Endothelial cell of umbilical vein (primary cell): ENCODE data around the gene TSPAN9. TPM values are rescaled to one million over a fixed set of nuclear protein-coding genes. Genes with fewer than 3 reads are reported as not detected.

Experiments used
- BruUV-seq: library from RNA; stranded (reverse); fragments of 400-500 nt; replicated peaks from 2 replicates; lab custom pipeline; 2021; lab: Mats Ljungman, UMichigan
- CTCF ChIA-PET: fragments of 300-600, 350-600 bp; sonication (Branson Sonifier 250); formaldehyde crosslinking; loops from one replicate; lab custom pipeline; 2021; ENCODE audit warnings: antibody characterized with exemption, inconsistent platforms; lab: Charles Lee
- POLR2A ChIA-PET: fragments of 300-600, 350-600 bp; sonication (Branson Sonifier 250); formaldehyde crosslinking; loops from one replicate; lab custom pipeline; 2021; ENCODE audit warnings: antibody characterized with exemption, inconsistent platforms; lab: Charles Lee
- DNase-seq: peaks from one replicate; pipeline ENCODE4 v3.0.0-alpha.2; 2011; ENCODE audit warnings: low read depth, low spot score
- FAIRE-seq: peaks from 2 replicates; lab custom pipeline; 2011; peaks lifted over from hg19 to GRCh38; lab: Jason Lieb, UNC
- H2AFZ ChIP-seq: 2 replicates; pipeline ENCODE4 v1.6.0; 2012; ENCODE audit warnings: low read depth, low read length, control low read depth, inconsistent platforms
- H3K27ac ChIP-seq: 2 replicates; pipeline ENCODE4 v1.5.1; 2011; ENCODE audit warnings: low read depth, mild to moderate bottlenecking, control low read depth, low read length, moderate library complexity; ENCODE audit not compliant: insufficient read depth
- H3K27me3 ChIP-seq, 2 experiments: 2 replicates each; pipeline versions ENCODE4 v1.6.0 to v1.6.1; 2011; ENCODE audit warnings: low read length in 2 of 2, mixed read lengths in 1 of 2; ENCODE audit not compliant: control insufficient read depth in 2 of 2, insufficient read depth in 2 of 2
- H3K36me3 ChIP-seq, 2 experiments: 2 replicates in 1 of 2; 3 replicates in 1 of 2; pipeline ENCODE4 v1.5.1; 2011; ENCODE audit warnings: low read length in 2 of 2, mild to moderate bottlenecking in 1 of 2, moderate library complexity in 1 of 2; ENCODE audit not compliant: control insufficient read depth in 2 of 2, insufficient read depth in 2 of 2; ENCODE audit errors: extremely low read depth in 1 of 2
- H3K4me1 ChIP-seq: 3 replicates; pipeline ENCODE4 v1.5.1; 2011; ENCODE audit warnings: mild to moderate bottlenecking, low read length; ENCODE audit not compliant: control insufficient read depth, insufficient read depth; ENCODE audit errors: extremely low read depth
- H3K4me2 ChIP-seq: 2 replicates; pipeline ENCODE4 v1.6.1; 2011; ENCODE audit warnings: low read length, control low read depth, mixed read lengths; ENCODE audit not compliant: insufficient read depth
- H3K4me3 ChIP-seq, 3 experiments: fragments of 200-600 bp in 1 of 3; sonication (generic), shearing (Covaris generic) in 1 of 3; replicated peaks in 1 of 3; 2 replicates each; pipeline ENCODE4 v1.5.1; 2011 to 2016; ENCODE audit warnings: control low read depth in 3 of 3, low read length in 3 of 3, mild to moderate bottlenecking in 2 of 3, inconsistent platforms in 1 of 3, low read depth in 1 of 3, moderate library complexity in 1 of 3; ENCODE audit not compliant: insufficient read depth in 1 of 3
- H3K79me2 ChIP-seq: 2 replicates; pipeline ENCODE4 v1.6.0; 2012; ENCODE audit warnings: low read length, inconsistent platforms; ENCODE audit not compliant: control insufficient read depth, insufficient read depth
- H3K9ac ChIP-seq: replicated peaks from 2 replicates; pipeline ENCODE3; 2011; ENCODE audit warnings: low read length, control low read depth; ENCODE audit not compliant: insufficient read depth; ENCODE audit errors: extremely low read depth
- H3K9me1 ChIP-seq: replicated peaks from 3 replicates; pipeline ENCODE4 v1.6.0; 2011; ENCODE audit warnings: mild to moderate bottlenecking, low read length; ENCODE audit not compliant: control insufficient read depth, insufficient read depth; ENCODE audit errors: extremely low read depth
- H3K9me3 ChIP-seq: replicated peaks from 2 replicates; pipeline ENCODE4 v1.5.1; 2012; ENCODE audit warnings: low read length, inconsistent platforms; ENCODE audit not compliant: control insufficient read depth, insufficient read depth
- H4K20me1 ChIP-seq: replicated peaks from 2 replicates; pipeline ENCODE3; 2011; ENCODE audit warnings: mild to moderate bottlenecking, low read length; ENCODE audit not compliant: control insufficient read depth, insufficient read depth; ENCODE audit errors: extremely low read depth
- CTCF ChIP-seq, 2 donors: IDR thresholded peaks; 1 replicate in 1 of 2; 2 replicates in 1 of 2; pipeline ENCODE4 v1.5.1; 2011; ENCODE audit warnings: low read length in 2 of 2, mild to moderate bottlenecking in 2 of 2, moderate library complexity in 2 of 2, control low read depth in 1 of 2, inconsistent platforms in 1 of 2, low read depth in 1 of 2; ENCODE audit not compliant: insufficient read depth in 1 of 2; ENCODE audit errors: extremely low read depth in 1 of 2
- EZH2 ChIP-seq: IDR thresholded peaks from 2 replicates; pipeline ENCODE4 v1.6.1; 2012; ENCODE audit warnings: borderline replicate concordance, low read depth, mild to moderate bottlenecking, moderate library complexity, low read length, inconsistent platforms; ENCODE audit not compliant: severe bottlenecking
- FOS ChIP-seq: IDR thresholded peaks from 2 replicates; pipeline ENCODE4 v1.6.1; 2011; ENCODE audit warnings: mild to moderate bottlenecking, low read length, moderate library complexity, borderline replicate concordance; ENCODE audit not compliant: insufficient read depth
- GATA2 ChIP-seq: IDR thresholded peaks from 2 replicates; pipeline ENCODE4 v1.7.0; 2011; ENCODE audit warnings: low read depth, mild to moderate bottlenecking, moderate library complexity, mixed read lengths, low read length; ENCODE audit not compliant: insufficient read length, insufficient read depth
- JUN ChIP-seq: IDR thresholded peaks from 2 replicates; pipeline ENCODE4 v1.6.1; 2011; ENCODE audit warnings: borderline replicate concordance, low read depth; ENCODE audit not compliant: insufficient read length, insufficient read depth
- MAX ChIP-seq: IDR thresholded peaks from 2 replicates; pipeline ENCODE4 v1.6.1; 2011; ENCODE audit not compliant: insufficient read depth, insufficient read length
- MYC ChIP-seq: IDR thresholded peaks from one replicate; pipeline ENCODE4 v1.6.1; 2011; ENCODE audit warnings: mild to moderate bottlenecking, low read depth, low read length
- POLR2A ChIP-seq: IDR thresholded peaks from 2 replicates; pipeline ENCODE4 v1.6.1; 2012; ENCODE audit warnings: low read depth, mild to moderate bottlenecking, control low read depth, low read length
- POLR2AphosphoS5 ChIP-seq: IDR thresholded peaks from 2 replicates; pipeline ENCODE4 v1.6.1; 2012; ENCODE audit warnings: low read depth, mild to moderate bottlenecking, control low read depth, low read length, moderate library complexity; ENCODE audit not compliant: insufficient read depth
- dilution Hi-C: fragments of 300-500 bp; cut with MboI; formaldehyde crosslinking; loops from one replicate; pipeline ENCODE4 v1.15.0; 2019; ENCODE audit warnings: low sequenced_read_pairs; ENCODE audit not compliant: extremely low pct_ligation_motif_present
- intact Hi-C: fragments of 100-400 bp; cut with micrococcal nuclease; formaldehyde crosslinking; loops from one replicate; pipeline ENCODE4 v1.10.0; 2022
- polyA plus RNA-seq, 4 experiments: library from polyadenylated mRNA; depleted of rRNA in 3 of 4; stranded (reverse) in 3 of 4; unstranded in 1 of 4; fragments of >200 nt; gene quantifications; 2 replicates each; pipeline versions ENCODE4 v1.2.1 to v1.2.3, GENCODE V29; 2011 to 2012; ENCODE audit warnings: missing spikeins in 1 of 4
- total RNA-seq: library from RNA; stranded (reverse); gene quantifications from 2 replicates; pipeline ENCODE4 v1.2.3, GENCODE V29; 2021

The TSPAN9 gene
- total and polyA plus RNA-seq, 2 donors (not counting 3 experiments of a cell fraction or from before 2014, with no cell fraction given): 43.3 to 66.8 TPM

GRCh38 chr12:3069714-3070113 is 7.5 kb upstream of the TSPAN9 start:
- intact Hi-C loops: loop anchor here (5.0 kb wide), 1 partner anchor 148 kb away; no protein-coding TSS in a partner anchor
- ChIA-PET CTCF (interaction anchor here (0.6 to 9.8 kb wide), 7 partner anchors 11 to 231 kb away, joined by 3 to 222 read pairs (median 3); no protein-coding TSS in a partner anchor), POLR2A (no interaction called here)
- peaks cover 3 to 7% of the 10 kb centered on the region in 2 experiments for H3K27me3 ChIP-seq
- TF ChIP-seq GATA2 (no peak), FOS (no peak), MYC (no peak), EZH2 (no peak), MAX (no peak), JUN (no peak), CTCF (IDR thresholded peaks at IDR 0.05; ENCODE audit: extremely low read depth in 1 of 2, insufficient read depth in 1 of 2, low read depth in 1 of 2, low read length in 2 of 2) (no peak), POLR2A (no peak), POLR2AphosphoS5 (no peak)
- no peak overlapping the region for H3K9ac ChIP-seq
- H3K9me3 ChIP-seq: no peaks in the 10 kb centered on the region
- no peak overlapping the region for H3K4me2 ChIP-seq
- H3K79me2 ChIP-seq: no peaks in the 10 kb centered on the region
- no TSS peak for BruUV-seq
- FAIRE-seq: no peak
- no peak overlapping the region for H2AFZ ChIP-seq
- H3K27ac ChIP-seq: no peak overlapping the region
- H3K9me1 ChIP-seq: no peaks in the 10 kb centered on the region
- no peak overlapping the region for H3K4me3 ChIP-seq
- H3K4me1 ChIP-seq: peaks cover 5% of the 10 kb centered on the region
- no peaks in the 10 kb centered on the region for H4K20me1 ChIP-seq
- DNase-seq: no peak
- no peaks in the 10 kb centered on the region for H3K36me3 ChIP-seq
- dilution Hi-C loops: loop anchor here (10.0 kb wide), 1 partner anchor 205 kb away; no protein-coding TSS in a partner anchor
